GM18873 (cell line): ENCODE measurements around the gene ARL13A.
A peak's percentile ranks its signal among the peaks of the same experiment; 100 is the strongest.
"Not testable (repeated sequence)": the region's sequence is repeated elsewhere in the genome, so short reads cannot be mapped to it uniquely, and the experiment has no call there.

ENCODE experiments used
- ATAC-seq: cut with Tn5 transposase; IDR thresholded peaks from one replicate; pipeline ENCODE4 v1.9.1; 2021; ENCODE audit warnings: mild to moderate bottlenecking, moderate library complexity, moderate number of reproducible peaks; ENCODE audit not compliant: unreplicated experiment, low FRiP score

ARL13A gene

GRCh38 chrX:100981498-100981845 is 12.0 kb downstream of the ARL13A start:
- ATAC-seq, result not testable (repeated sequence)

- no peak for ATAC-seq
Measured at GRCh38 chrX:100984818-100985217, 15.3 kb downstream of the ARL13A start.

- no peak for ATAC-seq
Measured at GRCh38 chrX:100990139-100990538, 20.6 kb downstream of the ARL13A start.

- peak; percentile 67 for ATAC-seq
Measured at GRCh38 chrX:100994352-100995281, 25.1 kb downstream of the ARL13A start.

- no peak for ATAC-seq
Measured at GRCh38 chrX:100995469-100995868, 26.0 kb downstream of the ARL13A start.

GRCh38 chrX:100999451-100999850 is 29.9 kb downstream of the ARL13A start:
- no peak for ATAC-seq

- no peak for ATAC-seq
Measured at GRCh38 chrX:101009090-101009489, 39.6 kb downstream of the ARL13A start.

GRCh38 chrX:101012031-101012430 is 42.5 kb downstream of the ARL13A start:
- not testable (repeated sequence) for ATAC-seq

GRCh38 chrX:101022020-101022419 is 52.5 kb downstream of the ARL13A start:
- no peak for ATAC-seq

GRCh38 chrX:101025126-101025525 is 55.6 kb downstream of the ARL13A start:
- ATAC-seq, result no peak

GRCh38 chrX:101028562-101028961 is 59.1 kb downstream of the ARL13A start:
- ATAC-seq, result no peak

GRCh38 chrX:101029665-101030064 is 60.2 kb downstream of the ARL13A start:
- ATAC-seq, result no peak

GRCh38 chrX:101037231-101037630 is 67.7 kb downstream of the ARL13A start:
- ATAC-seq, result no peak

GRCh38 chrX:101040197-101040596 is 70.7 kb downstream of the ARL13A start:
- ATAC-seq, result no peak
